ENCODE results near the gene MYOZ3.

Gene MYOZ3

DNA sequence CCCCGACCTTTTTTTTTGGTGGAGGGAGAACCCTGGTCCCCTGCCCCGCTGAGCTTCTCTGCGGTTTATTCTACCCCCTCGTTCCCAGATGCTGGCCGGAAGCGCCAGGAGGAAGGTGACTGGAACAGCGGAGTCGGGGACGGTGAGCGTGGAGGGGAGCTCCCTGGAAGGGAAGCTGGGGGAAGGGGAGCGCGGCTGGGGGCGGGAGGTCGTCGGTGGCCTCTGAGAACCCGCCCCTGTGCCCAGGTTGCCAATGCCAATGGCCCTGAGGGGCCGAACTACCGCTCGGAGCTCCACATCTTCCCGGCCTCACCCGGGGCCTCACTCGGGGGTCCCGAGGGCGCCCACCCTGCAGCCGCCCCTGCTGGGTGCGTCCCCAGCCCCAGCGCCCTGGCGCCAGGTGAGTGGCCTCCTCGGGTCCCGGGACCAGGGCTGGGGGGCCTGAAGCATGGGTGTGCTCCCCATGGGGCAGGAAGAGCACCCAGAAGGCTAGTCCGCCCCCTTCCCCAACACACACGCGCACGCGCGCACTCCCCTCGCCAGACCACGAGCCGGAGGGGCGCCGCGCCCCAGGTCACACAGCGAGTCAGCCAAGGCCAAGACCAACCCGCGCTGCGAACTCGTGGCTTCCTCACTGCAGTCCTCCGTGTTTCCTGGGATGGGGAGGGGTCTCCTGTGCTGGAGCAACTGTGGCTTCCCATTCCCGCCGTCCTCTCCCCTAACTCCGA, 10.6 kb downstream of the MYOZ3 start:
- Histone ChIP-seq H3K36me3 (ENCODE audit: control insufficient read depth, insufficient read depth, low read length) (no peaks in the 10 kb centered on the region), H3K9ac (no peak overlapping the region), H2AFZ (peak overlapping the region; percentile 61), H3K79me2 (no peaks in the 10 kb centered on the region), H3K4me1 (no peaks in the 10 kb centered on the region), H3K9me3 (ENCODE audit: control insufficient read depth, low read length) (no peaks in the 10 kb centered on the region), H3K4me2 (ENCODE audit: low read length) (peak overlapping the region; percentile 43), H3K27ac (no peak overlapping the region), H3K4me3 (ENCODE audit: low read depth, low read length) (no peak overlapping the region), H3K27me3 (ENCODE audit: control insufficient read depth, insufficient read depth, low read length) (no peaks in the 10 kb centered on the region)
- TF ChIP-seq, protein P1, sequence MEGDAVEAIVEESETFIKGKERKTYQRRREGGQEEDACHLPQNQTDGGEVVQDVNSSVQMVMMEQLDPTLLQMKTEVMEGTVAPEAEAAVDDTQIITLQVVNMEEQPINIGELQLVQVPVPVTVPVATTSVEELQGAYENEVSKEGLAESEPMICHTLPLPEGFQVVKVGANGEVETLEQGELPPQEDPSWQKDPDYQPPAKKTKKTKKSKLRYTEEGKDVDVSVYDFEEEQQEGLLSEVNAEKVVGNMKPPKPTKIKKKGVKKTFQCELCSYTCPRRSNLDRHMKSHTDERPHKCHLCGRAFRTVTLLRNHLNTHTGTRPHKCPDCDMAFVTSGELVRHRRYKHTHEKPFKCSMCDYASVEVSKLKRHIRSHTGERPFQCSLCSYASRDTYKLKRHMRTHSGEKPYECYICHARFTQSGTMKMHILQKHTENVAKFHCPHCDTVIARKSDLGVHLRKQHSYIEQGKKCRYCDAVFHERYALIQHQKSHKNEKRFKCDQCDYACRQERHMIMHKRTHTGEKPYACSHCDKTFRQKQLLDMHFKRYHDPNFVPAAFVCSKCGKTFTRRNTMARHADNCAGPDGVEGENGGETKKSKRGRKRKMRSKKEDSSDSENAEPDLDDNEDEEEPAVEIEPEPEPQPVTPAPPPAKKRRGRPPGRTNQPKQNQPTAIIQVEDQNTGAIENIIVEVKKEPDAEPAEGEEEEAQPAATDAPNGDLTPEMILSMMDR (IDR thresholded peaks at IDR 0.05): no peak

DNA sequence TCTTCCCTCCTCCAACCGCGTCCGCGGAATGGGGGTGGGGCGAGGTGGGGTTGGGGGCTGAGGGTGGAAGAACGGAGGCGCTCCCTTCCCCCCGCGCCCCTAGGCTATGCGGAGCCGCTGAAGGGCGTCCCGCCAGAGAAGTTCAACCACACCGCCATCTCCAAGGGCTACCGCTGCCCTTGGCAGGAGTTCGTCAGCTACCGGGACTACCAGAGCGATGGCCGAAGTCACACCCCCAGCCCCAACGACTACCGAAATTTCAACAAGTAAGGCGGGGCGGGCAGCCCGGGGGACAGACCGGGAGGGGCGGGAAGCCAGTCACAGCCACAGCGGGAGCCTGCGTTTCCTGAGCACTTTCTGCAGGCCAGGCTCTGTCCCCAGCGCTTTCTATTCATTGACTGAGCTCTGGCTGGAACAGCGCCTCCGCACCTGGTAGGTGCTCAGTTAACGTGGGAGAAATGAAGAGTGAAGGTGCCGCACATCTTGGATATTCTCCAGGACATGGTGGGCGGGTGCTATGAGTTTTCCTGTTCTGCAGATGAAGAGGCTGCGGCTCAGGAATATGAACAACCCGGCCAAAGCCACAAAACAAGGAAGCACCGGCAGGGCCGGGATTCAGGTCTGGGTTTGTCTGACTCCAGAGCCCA, 11.3 kb downstream of the MYOZ3 start:
- no peaks in the 10 kb centered on the region for H3K79me2 ChIP-seq
- peak overlapping the region; percentile 43 for H3K4me2 ChIP-seq (ENCODE audit: low read length)
- peak overlapping the region; percentile 61 for H2AFZ ChIP-seq
- H3K27me3 ChIP-seq (ENCODE audit: control insufficient read depth, insufficient read depth, low read length): no peaks in the 10 kb centered on the region
- TF ChIP-seq, protein P1 (IDR thresholded peaks at IDR 0.05): no peak
- H3K4me1 ChIP-seq: no peaks in the 10 kb centered on the region
- no peaks in the 10 kb centered on the region for H3K9me3 ChIP-seq (ENCODE audit: control insufficient read depth, low read length)
- no peak overlapping the region for H3K27ac ChIP-seq
- H3K4me3 ChIP-seq (ENCODE audit: low read depth, low read length): no peak overlapping the region
- H3K36me3 ChIP-seq (ENCODE audit: control insufficient read depth, insufficient read depth, low read length): no peaks in the 10 kb centered on the region
- H3K9ac ChIP-seq: no peak overlapping the region

DNA sequence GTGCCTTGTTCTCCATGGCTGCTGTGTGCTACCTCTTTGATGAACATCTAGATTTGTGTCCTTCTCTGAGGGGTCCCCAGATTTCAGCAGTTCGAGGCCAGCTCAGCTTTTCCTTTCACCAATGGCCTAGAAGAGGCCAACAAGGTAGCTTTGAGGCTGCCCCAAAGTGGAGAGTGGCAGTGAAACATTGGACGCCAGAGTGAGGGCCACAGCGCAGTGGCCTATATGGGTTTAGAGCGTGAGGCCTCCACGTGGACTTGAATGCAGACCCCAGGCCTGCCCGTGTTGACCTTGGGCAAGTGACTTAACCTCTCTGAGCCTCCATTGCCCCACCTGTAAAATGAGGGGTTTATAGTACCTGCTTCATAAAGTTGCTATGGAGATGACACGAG, 11.8 kb downstream of the MYOZ3 start:
- Histone ChIP-seq H3K27ac (no peak overlapping the region), H3K4me3 (ENCODE audit: low read depth, low read length) (no peak overlapping the region), H3K36me3 (ENCODE audit: control insufficient read depth, insufficient read depth, low read length) (no peaks in the 10 kb centered on the region), H3K4me1 (no peaks in the 10 kb centered on the region), H2AFZ (peak overlapping the region; percentile 61), H3K9me3 (ENCODE audit: control insufficient read depth, low read length) (no peaks in the 10 kb centered on the region), H3K9ac (no peak overlapping the region), H3K4me2 (ENCODE audit: low read length) (no peak overlapping the region), H3K27me3 (ENCODE audit: control insufficient read depth, insufficient read depth, low read length) (no peaks in the 10 kb centered on the region), H3K79me2 (no peaks in the 10 kb centered on the region)
- TF ChIP-seq, protein P1 (IDR thresholded peaks at IDR 0.05): no peak

DNA sequence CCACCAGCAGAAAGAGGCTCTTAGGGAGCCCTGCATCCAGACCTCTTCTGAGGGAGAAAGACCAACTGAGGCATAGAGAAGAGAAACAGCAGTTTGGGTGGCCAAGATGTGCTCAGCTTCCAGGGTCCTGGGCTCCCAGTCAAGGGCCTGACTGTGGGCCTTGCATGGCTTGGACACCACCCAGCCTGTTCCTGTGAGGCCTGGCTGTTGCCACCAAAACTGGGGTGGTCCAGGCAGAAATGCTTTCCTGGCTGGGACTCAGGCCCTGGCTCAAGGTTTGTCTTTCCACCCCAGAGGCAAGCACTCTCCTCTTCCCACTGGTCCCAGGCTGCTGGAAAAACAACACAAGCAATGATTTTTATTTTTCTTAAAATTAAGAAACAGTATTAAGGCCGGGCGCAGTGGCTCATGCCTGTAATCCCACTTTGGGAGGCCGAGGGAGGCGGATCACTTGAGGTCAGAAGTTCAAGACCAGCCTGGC, 13.3 kb downstream of the MYOZ3 start:
- Histone ChIP-seq H3K4me1 (no peaks in the 10 kb centered on the region), H3K9ac (no peak overlapping the region), H3K27me3 (ENCODE audit: control insufficient read depth, insufficient read depth, low read length) (no peaks in the 10 kb centered on the region), H2AFZ (no peak overlapping the region), H3K36me3 (ENCODE audit: control insufficient read depth, insufficient read depth, low read length) (no peaks in the 10 kb centered on the region), H3K4me3 (ENCODE audit: low read depth, low read length) (no peak overlapping the region), H3K79me2 (no peaks in the 10 kb centered on the region), H3K4me2 (ENCODE audit: low read length) (no peak overlapping the region), H3K27ac (no peak overlapping the region), H3K9me3 (ENCODE audit: control insufficient read depth, low read length) (no peaks in the 10 kb centered on the region)
- TF ChIP-seq, protein P1 (IDR thresholded peaks at IDR 0.05): no peak
